Epithelial cell of alveolus of lung (primary cell): ENCODE results near the gene NDUFV3. TPM values are rescaled to one million over a fixed set of nuclear protein-coding genes. Genes with fewer than 3 reads are reported as not detected.

ENCODE experiments used
- total RNA-seq: library from RNA; depleted of rRNA; stranded (reverse); fragments of >200 nt; gene quantifications from 2 replicates; pipeline ENCODE4 v1.2.1, GENCODE V29; 2015

Gene NDUFV3
- 38.8 and 52.4 TPM in 2 replicates for total RNA-seq

DNA sequence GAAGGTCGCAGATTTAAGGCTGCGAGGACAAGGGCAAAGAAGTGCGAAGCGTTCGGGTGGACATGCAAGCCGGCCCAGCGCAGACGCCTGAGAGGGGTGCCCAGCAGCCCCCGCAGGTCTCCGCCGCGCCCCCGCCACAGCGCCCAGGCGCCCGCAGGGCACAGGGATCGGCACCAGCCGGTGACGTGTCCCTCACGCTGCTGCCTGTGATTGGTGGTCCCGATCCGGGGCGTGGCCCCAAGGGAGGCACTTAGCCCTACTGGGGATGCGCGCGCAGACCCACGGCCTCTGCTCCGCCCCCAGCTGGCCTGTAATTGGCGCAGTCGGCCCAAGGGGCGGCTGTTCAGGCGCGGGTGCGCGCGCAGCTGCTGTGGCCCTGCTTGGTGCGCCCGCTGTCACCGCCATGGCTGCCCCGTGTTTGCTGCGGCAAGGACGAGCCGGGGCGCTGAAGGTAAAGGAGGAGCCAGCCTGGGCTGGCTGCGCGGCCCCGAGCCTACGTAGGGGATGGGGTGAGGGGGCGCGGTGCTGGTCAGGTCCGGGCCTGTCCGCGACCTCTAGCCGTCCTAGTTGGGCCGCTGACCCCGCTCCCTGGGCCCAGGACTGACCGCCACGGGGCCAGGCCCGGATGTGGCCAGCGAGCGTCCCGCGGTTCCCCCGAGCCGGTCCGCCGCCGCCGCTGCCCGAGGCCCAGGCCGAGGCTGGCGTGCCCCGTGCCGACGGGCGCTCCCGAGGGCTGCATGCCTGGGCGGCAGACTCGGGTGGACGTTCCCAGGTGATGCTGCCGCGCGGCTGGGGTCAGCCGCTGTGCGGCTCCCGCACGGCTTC, at the start of gene NDUFV3:
Gene NDUFV3 (plus strand): TSS at position 379 of the 825 bp plus-strand sequence. CDS start 25 bp downstream, at position 404.

DNA sequence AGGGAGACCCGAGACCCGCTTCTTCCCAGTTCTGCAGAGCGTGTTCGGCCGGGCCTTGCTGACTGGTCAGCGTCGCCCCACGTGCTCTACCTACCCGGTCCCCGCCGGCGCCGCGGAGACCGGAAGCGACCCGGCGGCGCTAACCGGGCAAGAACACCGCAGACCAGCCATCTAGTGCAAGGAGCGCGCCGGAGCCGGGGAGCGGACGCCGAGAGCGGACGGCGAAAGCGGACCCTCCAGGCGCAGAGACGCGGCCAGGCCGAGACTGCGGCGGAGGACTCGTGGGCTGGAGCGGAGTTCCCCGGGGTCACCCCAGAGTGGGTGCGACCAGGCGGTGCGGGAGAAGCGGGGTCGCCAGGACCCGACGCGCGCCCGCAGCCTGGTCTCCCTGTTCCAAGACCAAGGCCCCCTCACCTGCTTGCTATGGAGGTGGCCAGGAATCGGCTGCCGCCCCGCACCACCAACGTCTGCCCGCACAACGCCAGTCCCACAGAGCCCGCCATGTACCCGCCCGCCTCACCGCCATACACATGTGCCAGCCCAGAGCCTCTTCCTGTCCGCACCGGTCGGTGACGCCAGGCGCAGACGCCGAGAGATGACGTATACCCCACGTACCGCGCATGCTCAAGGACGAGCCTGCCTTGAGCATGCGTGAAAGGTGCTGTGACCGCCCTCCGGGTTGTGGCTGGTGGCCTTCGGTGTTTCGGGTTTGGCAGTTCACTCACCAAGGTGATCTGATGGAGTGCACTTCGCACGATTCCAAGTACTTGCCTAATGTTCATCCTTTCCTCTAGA, 13.9 kb upstream of the NDUFV3 start, which contains the start of gene WDR4:
Gene WDR4 (minus strand): TSS at position 547 of the 795 bp plus-strand sequence. CDS start 44 bp downstream, at position 503.

GRCh38 chr21:42925114-42925926, 32.2 kb downstream of the NDUFV3 start, which contains the start of gene ERVH48-1:
ERVH48-1 (minus strand) TSS chr21:42925630; CDS start chr21:42919006, 6,624 bp downstream.

Other genes starting within 250 kb of the NDUFV3 start
- 4.1 and 6.9 TPM in 2 replicates for gene PDE9A, start 239.7 kb upstream of the NDUFV3 start, total RNA-seq
- 7.8 and 8.6 TPM in 2 replicates for gene WDR4, start 13.8 kb upstream of the NDUFV3 start, total RNA-seq
- not detected in 2 replicates for gene ERVH48-1, start 32.3 kb downstream of the NDUFV3 start, total RNA-seq
- 10.6 and 13.7 TPM in 2 replicates for gene PKNOX1, start 81.3 kb downstream of the NDUFV3 start, total RNA-seq
- gene CBS, start 182.5 kb downstream of the NDUFV3 start, total RNA-seq, result 30.0 and 66.5 TPM in 2 replicates
- 24.0 and 27.0 TPM in 2 replicates for gene U2AF1, start 214.3 kb downstream of the NDUFV3 start, total RNA-seq